IPS DF 4.7 (cell line): ENCODE measurements around the gene SMIM28.
A peak's percentile ranks its signal among the peaks of the same experiment; 100 is the strongest.
"Not testable (repeated sequence)": the region's sequence is repeated elsewhere in the genome, so short reads cannot be mapped to it uniquely, and the experiment has no call there.

Experiments used
- DNase-seq: peaks from one replicate; pipeline ENCODE4 v3.0.0-alpha.2; 2013; ENCODE audit warnings: low spot score; ENCODE audit errors: extremely low read depth

Gene SMIM28

DNA sequence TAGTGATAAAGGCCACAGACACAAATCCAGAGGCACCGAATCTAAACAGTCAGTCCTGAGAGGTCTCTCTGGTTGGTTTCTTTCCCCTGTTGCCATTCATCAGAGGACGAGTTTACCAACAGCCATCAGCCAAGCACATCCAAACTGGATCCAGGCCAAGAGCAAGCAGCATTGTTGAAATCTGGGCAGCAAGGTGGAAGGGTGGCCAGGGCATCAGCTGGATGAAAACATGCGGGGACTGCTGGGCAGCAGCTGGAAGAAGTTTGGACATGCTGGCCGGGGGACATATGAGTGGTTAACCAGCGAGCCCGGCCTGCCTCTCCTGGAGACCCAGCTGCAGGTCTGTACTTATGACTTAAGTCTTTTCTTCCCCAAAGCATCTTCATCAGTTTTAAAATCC lies at the start of gene SMIM28:
Gene SMIM28, plus strand, starts transcription at position 62 of the 400 bp plus-strand sequence. Its CDS starts 168 bp downstream, at position 230.
- no peak for DNase-seq

DNA sequence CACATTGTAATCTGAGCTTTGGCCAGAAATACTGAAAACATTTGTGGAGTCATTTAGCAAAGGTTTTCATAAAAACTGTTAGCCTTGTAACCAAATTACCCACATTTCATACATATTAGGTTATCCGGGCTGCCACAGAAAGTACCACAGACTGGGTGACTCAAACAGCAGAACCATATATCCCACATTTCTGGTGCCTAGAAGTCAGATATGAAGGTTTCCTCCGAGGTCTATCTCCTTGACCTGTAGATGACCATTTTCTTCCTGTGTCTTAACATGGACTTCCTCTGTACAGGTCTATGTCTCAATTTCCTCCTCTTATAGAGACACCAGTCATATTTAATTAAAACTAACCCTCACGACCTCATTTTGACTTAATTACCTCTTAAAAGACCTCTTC lies 49.5 kb upstream of the SMIM28 start:
- no peak for DNase-seq

DNA sequence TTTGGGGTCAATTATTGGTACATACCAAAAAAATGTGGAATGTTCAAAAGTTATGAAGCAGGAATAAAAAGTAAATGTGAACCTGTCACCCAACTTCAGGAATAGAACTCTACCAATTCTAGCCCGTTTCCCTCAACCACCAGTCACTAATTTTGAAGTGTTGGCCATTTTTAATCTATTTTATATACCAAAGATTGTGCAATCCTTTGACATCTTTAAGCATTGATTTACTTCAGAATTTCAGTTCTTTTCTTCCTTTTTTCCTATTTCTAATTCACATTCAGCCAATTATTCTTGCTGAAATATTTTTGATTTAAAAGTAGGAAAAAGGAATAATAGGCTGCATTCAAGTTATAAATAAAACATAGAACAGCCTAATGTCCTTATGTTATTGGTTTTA lies 46.9 kb upstream of the SMIM28 start:
- no peak for DNase-seq

DNA sequence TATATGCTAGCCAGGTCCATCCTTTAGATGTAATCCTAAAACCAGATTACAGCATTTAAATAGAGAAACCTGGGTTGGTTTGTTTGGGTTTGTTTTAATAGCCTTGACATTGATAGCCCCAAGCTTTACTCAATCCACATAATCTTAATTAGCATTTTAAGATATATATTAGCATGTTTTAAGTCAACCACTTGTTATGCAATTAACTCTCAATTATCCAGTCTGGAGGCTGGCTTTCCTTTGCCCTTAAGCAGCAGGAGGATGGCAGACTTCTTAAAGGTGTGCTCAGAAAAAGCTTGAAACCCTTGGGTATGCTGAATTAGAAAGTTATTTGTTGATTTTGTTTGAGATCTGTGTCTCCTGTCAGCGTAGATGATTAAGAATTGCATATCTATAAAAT lies 46.3 kb upstream of the SMIM28 start:
- peak; percentile 62 for DNase-seq

DNA sequence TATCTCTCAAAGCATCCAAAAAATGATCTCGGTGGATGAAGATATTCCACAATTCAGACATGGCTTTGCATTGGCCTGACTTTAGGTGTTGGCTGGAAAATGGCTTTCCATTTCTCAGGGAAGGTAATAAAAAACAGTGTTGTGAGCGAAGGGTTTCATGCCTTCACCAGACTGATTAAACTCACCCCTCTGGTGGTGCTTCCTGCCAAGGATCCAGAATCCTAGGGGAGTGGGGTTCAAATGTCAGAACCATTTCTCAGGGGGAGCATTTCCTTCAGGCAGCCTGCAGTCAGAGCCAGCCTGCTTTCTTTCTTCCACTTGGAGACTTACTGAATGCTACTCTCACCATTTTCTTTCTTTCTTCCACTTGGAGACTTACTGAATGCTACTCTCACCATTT lies 45.7 kb upstream of the SMIM28 start:
- peak; percentile 33 for DNase-seq

DNA sequence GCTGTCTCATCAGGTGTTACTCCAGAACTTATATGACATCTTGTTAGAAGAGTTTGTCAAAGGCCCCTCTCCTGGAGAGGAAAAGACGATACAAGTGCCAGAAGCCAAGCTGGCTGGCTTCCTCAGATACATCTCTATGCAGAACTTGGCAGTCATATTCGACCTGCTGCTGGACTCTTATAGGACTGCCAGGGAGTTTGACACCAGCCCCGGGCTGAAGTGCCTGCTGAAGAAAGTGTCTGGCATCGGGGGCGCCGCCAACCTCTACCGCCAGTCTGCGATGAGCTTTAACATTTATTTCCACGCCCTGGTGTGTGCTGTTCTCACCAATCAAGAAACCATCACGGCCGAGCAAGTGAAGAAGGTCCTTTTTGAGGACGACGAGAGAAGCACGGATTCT lies 43.7 kb upstream of the SMIM28 start:
- DNase-seq: no peak

DNA sequence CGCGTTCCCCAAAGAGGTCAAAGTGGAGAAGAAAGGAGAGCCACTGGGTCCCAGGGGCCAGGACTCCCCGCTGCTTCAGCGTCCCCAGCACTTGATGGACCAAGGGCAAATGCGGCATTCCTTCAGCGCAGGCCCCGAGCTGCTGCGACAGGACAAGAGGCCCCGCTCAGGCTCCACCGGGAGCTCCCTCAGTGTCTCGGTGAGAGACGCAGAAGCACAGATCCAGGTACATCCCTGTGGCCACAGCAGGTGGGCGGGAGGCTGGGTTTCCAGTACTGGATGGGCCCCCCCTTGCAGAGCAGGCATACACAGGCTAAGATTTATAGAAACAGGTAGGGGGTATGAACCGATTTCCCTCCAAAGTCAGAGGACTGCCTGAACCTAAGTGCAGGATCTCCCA lies 42.7 kb upstream of the SMIM28 start:
- DNase-seq: no peak

DNA sequence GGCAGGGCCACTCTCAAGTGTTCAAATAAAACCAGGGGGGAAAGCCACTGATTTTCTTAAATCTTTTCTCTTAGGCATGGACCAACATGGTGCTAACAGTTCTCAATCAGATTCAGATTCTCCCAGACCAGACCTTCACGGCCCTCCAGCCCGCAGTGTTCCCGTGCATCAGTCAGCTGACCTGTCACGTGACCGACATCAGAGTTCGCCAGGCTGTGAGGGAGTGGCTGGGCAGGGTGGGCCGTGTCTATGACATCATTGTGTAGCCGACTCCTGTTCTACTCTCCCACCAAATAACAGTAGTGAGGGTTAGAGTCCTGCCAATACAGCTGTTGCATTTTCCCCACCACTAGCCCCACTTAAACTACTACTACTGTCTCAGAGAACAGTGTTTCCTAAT lies 41.5 kb upstream of the SMIM28 start:
- DNase-seq: no peak

DNA sequence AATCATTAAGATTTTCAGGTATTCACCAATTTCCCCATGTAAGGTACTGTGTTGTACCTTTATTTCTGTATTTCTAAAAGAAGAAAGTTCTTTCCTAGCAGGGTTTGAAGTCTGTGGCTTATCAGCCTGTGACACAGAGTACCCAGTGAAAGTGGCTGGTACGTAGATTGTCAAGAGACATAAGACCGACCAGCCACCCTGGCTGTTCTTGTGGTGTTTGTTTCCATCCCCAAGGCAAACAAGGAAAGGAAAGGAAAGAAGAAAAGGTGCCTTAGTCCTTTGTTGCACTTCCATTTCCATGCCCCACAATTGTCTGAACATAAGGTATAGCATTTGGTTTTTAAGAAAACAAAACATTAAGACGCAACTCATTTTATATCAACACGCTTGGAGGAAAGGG lies 40.6 kb upstream of the SMIM28 start:
- no peak for DNase-seq

DNA sequence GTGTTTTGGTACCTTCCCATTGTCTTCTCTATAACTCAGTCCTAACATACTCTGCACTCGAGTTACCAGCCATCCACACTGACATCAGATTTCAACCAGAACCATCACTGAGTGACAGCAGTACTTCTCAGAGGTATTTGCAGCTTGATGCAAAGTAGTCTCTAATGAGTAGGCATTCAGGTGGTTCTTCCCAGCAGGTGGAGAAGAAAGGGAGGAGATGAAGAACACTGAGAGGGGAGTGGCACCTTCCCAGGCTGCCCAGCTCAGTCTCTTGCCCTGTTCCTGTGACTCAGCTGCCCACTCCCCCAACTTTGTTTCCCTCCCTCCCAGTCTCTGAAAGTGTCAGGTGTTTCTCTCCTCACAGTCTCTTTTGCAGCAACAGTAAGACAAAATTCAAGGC lies 38.7 kb upstream of the SMIM28 start:
- DNase-seq: peak; percentile 22

DNA sequence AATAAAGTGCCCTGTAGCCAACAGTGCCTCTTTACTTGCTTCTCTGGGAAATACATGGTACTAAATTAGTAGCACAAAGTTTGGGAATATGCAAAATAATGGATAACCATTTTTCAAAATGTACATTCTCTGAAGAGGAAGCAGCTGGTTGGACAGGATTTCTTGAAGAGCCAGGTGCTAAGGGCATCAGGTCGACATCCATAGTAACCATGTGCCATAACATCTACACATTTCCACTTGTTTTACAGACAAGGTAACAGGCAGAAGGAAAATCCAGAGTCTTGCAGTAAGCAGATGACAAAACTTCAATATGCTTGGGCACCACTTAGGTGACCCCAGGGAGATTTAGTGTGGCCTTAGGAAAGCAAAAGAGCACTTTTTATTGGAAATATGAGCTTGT lies 36.5 kb upstream of the SMIM28 start:
- DNase-seq: no peak

DNA sequence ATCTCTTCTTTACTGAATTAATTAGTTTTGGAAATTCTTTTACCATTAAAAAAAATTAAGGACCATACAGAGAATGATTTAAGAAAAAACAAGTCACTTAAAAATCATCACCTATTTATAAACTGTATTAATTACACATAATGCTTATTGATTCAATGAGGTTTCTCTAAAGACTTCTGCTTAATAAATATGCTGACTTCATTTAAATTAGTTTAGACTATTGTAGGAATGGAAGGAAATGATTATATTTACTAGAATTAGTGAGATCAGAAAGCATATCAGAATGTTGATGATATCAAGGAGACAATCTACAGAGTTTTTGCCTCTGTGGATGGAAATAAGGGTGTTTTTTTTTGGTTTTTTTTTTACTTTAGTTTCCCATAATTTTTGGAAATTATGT lies 34.6 kb upstream of the SMIM28 start:
- DNase-seq: no peak

DNA sequence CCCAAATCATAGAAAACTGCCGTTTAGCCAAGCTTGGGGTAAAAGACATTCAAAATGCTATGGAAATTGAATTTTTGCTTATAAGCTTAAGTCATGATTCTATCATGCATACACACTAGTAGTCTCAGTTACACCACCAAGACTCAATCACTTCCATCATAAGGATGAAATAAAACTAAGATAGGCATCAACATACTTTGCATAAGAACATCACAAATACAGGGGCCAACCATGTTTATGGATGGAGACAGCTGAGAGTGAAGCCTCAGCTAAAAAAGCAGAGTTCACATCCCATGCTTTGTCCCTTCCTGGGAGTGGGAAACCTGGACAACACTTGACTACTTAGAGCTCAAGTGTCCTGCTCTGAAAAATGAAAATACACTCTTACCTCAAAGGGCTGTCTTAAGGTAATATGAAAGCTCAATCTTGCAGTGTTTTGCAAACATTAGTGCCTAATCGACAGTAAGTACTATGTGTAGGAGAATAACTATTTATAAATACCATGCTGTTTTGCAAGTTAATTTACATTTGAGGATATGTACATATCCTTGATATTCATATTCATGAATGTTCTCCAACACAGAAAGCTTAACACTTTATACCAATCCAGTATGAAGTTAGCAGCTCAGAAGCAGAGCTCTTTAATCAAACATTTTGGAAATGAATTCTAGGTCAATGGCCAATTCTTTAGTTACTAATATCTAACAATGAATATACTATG lies 32.0 kb upstream of the SMIM28 start:
- DNase-seq: no peak

DNA sequence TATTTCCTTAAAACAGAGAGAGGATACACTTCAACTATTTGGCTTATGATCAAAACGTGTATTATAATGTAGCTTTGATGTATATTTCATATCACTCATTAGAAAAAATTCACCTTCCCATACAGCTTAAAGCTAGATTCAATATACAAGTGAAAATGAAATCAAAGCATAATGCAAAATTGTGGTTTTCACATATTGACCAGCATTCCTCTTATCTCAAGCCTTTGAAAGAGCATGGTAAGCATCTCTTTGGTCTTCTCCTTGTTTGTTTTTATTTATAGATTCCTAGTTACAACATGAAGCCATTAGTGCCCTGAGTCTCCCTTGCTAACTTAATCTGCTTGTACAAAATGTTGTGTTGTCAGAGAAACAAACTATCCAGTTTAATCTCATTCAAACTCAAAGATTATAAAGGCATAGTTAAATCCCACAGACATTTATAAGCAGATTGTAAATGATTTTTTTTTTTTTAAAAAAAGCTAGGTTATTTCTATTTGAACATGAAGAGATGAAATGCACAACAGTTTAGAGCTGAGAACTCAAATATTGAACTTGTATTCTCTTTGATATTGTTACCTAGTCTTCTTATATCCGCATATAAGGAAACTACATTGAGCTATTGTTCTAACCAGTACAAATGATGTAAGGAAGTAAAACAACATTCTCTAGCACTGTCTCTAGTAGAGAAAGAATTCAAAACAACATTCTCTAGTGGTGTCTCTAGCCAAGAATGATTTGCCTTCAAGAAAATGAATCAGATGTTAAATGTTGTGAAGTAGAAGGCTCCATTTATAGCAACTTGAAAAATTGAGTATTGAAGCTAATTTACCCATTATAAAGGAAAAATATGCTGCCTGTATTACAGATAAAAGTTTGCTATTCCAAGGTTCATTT lies 31.2 kb upstream of the SMIM28 start:
- no peak for DNase-seq

DNA sequence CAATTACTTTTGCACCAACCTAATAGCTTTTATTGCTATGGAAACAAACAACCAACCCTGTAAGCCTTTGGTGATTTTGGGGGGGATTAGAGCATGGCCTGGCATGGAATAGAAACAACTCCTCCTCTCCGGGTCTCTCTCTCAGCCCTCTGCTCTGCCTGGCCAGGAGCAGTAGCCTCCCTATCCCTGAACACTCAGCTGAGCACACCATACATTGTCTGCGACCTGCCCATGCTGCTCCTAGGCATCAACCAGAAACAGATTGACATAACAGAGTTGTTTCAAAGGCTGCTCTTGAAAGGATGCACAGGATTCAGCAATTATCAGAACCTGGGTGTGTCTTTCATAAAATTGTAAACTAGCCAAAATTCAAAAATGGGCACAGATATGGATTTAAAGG lies 29.8 kb upstream of the SMIM28 start:
- DNase-seq: no peak

DNA sequence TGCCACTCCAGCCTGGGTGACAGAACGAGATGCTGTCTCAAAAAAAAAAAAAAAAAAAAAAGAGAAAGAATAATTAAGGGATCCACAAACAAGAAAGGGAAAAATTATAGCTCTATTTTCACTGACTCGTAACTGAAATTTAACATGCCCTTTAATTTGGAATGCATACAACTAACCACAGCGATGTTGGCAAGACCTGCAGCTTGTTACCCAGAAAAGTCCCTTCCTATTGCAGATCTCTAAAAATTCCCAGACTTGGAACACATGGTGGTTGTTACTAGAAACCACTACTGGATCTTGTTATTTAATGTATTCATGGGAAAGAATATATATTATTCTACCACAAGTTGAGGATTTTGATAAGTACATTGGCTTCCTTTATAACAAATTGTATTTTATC lies 27.8 kb upstream of the SMIM28 start:
- no peak for DNase-seq

DNA sequence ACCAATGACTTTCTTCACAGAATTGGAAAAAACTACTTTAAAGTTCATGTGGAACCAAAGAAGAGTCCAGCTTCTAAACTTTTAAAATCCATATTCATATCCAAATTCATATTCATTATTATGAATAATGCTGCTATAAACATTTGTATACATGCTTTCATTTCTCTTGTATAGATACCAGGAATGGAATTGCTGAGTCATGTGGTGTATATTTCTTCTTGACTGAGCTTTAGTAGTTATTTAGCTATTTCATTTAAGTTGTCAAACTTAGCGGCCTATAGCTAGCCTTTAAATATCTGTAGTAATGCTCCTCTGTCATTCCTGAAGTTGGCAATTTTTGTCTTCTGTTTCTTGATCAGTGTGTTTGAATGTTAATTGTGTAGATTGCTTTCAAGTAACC lies 19.8 kb upstream of the SMIM28 start:
- DNase-seq: no peak

DNA sequence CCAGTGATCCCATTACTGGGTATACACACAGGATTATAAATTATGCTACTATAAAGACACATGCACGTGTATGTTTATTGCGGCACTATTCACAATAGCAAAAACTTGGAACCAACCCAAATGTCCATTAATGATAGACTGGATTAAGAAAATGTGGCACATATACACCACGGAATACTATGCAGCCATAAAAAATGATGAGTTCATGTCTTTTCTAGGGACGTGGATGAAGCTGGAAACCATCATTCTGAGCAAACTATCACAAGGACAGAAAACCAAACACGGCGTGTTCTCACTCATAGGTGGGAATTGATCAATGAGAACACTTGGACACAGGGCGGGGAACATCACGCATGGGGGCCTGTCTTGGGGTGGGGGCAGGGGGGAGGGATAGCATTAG lies 9.0 kb upstream of the SMIM28 start:
- DNase-seq: not testable (repeated sequence)

DNA sequence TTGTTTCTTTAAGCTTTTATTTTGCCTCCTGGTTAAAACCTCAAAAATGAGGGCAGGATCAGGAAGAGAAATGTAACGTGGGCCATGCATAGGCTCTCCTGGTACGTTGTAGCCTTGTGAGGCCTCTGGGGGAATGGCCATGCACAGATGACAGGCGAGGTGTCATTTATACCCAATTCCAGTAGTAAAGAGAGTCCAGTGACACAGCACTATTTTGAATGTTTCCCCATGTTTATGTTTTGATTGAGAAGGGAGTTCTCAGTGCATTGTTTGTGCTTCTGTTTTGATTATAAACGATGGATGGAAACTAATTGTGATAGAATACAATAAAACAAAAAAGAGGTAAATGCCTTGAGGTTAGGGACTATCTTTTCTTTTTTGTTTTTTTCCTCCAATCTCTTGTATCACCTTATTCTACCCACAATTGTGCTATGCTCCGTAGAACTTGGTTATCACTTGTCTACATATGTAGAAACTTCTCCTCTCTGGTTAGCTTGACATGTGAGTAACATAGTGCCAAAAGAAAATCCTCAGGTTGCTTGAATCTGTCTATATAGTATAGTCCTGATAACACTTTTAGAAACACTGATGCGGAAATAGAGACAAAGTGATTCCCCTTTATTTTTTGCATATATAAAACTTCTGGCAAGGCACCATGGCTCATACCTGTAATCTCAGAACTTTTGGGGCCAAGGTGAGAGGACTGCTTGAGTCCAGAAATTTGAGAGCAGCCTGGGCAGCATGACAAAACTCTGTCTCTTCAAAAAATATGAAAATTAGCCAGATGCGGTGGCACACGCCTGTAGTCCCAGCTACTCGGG lies 6.9 kb upstream of the SMIM28 start:
- no peak for DNase-seq

DNA sequence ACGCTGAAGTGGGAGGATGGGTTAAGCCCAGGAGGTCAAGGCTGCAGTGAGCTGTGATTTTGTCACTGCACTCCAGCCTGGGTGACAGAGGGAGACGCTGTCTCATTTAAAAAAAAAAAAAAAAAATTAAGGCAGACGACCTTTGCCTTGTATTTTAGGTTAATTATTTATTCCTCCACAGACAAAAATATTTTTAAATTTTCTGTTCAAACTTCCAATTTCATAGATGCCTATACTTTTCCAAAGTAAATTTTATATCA lies 6.3 kb upstream of the SMIM28 start:
- no peak for DNase-seq

DNA sequence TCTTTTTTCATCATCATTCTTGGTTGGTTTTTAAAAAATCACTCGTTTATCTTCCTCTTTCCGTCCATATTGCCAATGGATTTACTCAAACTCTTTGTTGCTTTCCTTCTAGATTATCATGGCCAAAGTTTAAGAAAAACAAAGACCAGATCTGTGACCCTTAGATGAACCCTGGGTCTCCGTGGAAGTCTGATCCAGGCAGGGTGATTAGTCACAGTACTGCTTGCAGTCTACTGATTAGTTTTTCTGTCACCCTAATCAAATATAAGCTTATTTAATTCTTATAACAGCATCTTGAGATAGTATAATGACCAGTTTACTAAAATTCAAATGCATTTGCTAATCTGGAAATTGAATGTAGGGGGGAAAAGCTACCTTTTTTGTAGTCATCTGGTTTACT lies 6.0 kb upstream of the SMIM28 start:
- DNase-seq: no peak
